Spleen (tissue), 7 donors: ENCODE measurements around the gene COL26A1.

ENCODE experiments used
- POLR2A ChIP-seq, 3 donors: fragments of 450-650 bp; IDR thresholded peaks; one replicate each; pipeline ENCODE4 v1.5.1; 2017; ENCODE audit warnings: antibody characterized with exemption in 3 of 3, mild to moderate bottlenecking in 1 of 3
- TF ChIP-seq, protein P1 (sequence below), 11 experiments: fragments of 200-600 bp in 7 of 11; fragments of 450-650 bp in 4 of 11; sonication (generic) in 4 of 11; IDR thresholded peaks in 8 of 11; conservative IDR thresholded peaks in 3 of 11; 1 replicate in 7 of 11; 2 replicates in 4 of 11; pipeline versions ENCODE4 v1.4.0 to v1.8.0; 2016 to 2021; ENCODE audit warnings: antibody characterized with exemption in 11 of 11, inconsistent platforms in 4 of 11, mild to moderate bottlenecking in 1 of 11
- donor health status: DM: no; HTN: no; CAD: no; lungs with moderate emphysema.
- donor health status: DM: no; HTN: no; CAD: no.
- donor health status: DM: no; HTN: no; CAD: no.

DNA sequence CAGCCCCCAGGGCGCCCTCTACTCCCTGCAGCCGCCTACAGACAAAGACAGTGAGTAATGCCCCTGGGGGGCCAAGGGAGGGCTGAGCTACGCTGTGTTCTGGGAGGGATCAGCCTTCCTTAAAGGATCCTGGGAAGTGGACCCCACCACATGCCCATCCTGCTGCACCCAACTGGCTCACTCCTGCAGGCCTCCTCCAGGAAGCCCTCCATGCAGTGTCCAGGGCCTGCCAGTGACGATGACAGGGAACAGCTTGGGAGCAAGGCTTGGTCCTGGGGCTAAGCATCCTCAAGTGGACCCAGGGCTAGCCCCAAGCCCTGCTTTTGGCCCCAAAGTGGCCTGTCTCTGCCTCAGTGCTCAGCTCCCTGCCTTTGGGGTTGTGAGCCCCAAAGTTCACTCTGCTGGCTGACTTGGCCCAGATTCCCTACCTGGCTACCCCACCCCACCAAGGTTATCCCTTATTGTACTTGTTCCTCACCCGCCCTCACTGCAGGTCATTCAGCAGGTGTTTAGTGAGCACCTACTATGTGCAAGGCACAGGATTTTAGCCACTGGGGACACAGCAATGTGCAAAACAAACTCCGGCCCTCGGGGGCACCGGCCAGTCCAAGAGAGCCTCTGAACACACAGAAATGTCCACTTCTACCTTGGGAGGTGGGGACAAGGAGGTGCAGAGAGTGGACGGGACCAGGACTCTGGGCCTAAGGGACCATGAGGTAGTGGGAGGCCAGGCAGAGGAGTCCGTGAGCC, 182.9 kb downstream of the COL26A1 start:
- TF ChIP-seq, protein P1, sequence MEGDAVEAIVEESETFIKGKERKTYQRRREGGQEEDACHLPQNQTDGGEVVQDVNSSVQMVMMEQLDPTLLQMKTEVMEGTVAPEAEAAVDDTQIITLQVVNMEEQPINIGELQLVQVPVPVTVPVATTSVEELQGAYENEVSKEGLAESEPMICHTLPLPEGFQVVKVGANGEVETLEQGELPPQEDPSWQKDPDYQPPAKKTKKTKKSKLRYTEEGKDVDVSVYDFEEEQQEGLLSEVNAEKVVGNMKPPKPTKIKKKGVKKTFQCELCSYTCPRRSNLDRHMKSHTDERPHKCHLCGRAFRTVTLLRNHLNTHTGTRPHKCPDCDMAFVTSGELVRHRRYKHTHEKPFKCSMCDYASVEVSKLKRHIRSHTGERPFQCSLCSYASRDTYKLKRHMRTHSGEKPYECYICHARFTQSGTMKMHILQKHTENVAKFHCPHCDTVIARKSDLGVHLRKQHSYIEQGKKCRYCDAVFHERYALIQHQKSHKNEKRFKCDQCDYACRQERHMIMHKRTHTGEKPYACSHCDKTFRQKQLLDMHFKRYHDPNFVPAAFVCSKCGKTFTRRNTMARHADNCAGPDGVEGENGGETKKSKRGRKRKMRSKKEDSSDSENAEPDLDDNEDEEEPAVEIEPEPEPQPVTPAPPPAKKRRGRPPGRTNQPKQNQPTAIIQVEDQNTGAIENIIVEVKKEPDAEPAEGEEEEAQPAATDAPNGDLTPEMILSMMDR (IDR thresholded peaks at IDR 0.05 in 8 of 11, conservative IDR thresholded peaks at IDR 0.05 in 3 of 11): no peak
- TF ChIP-seq POLR2A (IDR thresholded peaks at IDR 0.05): no peak
